Fibroblast of villous mesenchyme (primary cell): ENCODE measurements around the gene BICD1. TPM values are rescaled to one million over a fixed set of nuclear protein-coding genes. Genes with fewer than 3 reads are reported as not detected.
"Not testable (repeated sequence)": the region's sequence is repeated elsewhere in the genome, so short reads cannot be mapped to it uniquely, and the experiment has no call there.

Experiments
- DNase-seq: peaks from one replicate; pipeline ENCODE4 v3.0.0-alpha.2; 2010; ENCODE audit warnings: low read depth
- H3K4me3 ChIP-seq: 2 replicates; pipeline ENCODE4 v1.5.1; 2011; ENCODE audit warnings: low read depth, mild to moderate bottlenecking, low read length
- CTCF ChIP-seq: IDR thresholded peaks from 2 replicates; pipeline ENCODE4 v1.5.1; 2012; ENCODE audit warnings: low read depth, mild to moderate bottlenecking, low read length; ENCODE audit not compliant: insufficient read depth
- total RNA-seq: library from RNA; depleted of rRNA; stranded (reverse); fragments of >200 nt; gene quantifications from 2 replicates; pipeline ENCODE4 v1.2.3, GENCODE V29; 2012

The BICD1 gene
- total RNA-seq, 1 donor = 24.6 TPM

- no peak overlapping the region for H3K4me3 ChIP-seq
- no peak for TF ChIP-seq CTCF
- DNase-seq = peak; percentile 27
Measured at GRCh38 chr12:32183650-32184049, 77.0 kb downstream of the BICD1 start.

GRCh38 chr12:32187127-32187526 lies 80.5 kb downstream of the BICD1 start:
- not testable (repeated sequence) for DNase-seq, H3K4me3 ChIP-seq

- H3K4me3 ChIP-seq = no peak overlapping the region
- TF ChIP-seq CTCF = no peak
- no peak for DNase-seq
Measured at GRCh38 chr12:32191445-32191844, 84.8 kb downstream of the BICD1 start.

GRCh38 chr12:32196250-32197198 lies 89.9 kb downstream of the BICD1 start:
- no peak for TF ChIP-seq CTCF
- no peak overlapping the region for H3K4me3 ChIP-seq
- no peak for DNase-seq

GRCh38 chr12:32197421-32197820 lies 90.8 kb downstream of the BICD1 start:
- DNase-seq = peak; percentile 60

GRCh38 chr12:32198555-32198954 lies 91.9 kb downstream of the BICD1 start:
- DNase-seq = peak; percentile 8
- TF ChIP-seq CTCF = no peak
- H3K4me3 ChIP-seq = no peak overlapping the region

More at GRCh38 chr12:32197421-32197820, 90.8 kb downstream of the BICD1 start:
- H3K4me3 ChIP-seq = no peak overlapping the region
- no peak for TF ChIP-seq CTCF

- no peak for TF ChIP-seq CTCF
- H3K4me3 ChIP-seq = no peak overlapping the region
- DNase-seq = no peak
Measured at GRCh38 chr12:32201096-32201495, 94.4 kb downstream of the BICD1 start.
